GM18520 (cell line): Measurements from ENCODE around the gene TLL1.

ENCODE experiments used
- ATAC-seq: cut with Tn5 transposase; IDR thresholded peaks from one replicate; pipeline ENCODE4 v1.9.1; 2021; ENCODE audit not compliant: unreplicated experiment

The TLL1 gene

GRCh38 chr4:165872461-165873297 lies at the start of gene TLL1:
Gene TLL1, plus strand, starts transcription at chr4:165873237. Its CDS starts 668 bp downstream, at chr4:165873905.
- no peak for ATAC-seq

DNA sequence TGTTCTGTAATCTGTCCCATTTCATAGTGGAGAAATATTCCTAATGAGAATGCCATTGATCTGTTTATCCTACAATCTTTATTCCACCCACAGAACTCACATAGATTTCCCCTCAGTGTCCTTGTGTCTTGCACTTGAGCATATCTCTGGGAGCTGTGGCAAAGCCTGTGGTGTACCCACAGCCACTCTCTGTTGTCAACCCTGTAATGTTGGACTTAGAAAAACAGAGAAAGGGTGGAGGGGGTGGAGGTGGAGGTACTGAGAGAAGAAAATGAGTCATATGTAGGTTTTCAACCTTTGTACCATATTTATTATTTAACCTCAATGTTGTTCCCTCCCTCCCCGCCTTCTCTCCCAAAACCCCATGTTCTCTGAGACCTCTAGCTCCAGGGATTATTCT lies 46.9 kb upstream of the TLL1 start:
- ATAC-seq, result no peak

- no peak for ATAC-seq
Measured at GRCh38 chr4:165827018-165827417, 46.0 kb upstream of the TLL1 start.

DNA sequence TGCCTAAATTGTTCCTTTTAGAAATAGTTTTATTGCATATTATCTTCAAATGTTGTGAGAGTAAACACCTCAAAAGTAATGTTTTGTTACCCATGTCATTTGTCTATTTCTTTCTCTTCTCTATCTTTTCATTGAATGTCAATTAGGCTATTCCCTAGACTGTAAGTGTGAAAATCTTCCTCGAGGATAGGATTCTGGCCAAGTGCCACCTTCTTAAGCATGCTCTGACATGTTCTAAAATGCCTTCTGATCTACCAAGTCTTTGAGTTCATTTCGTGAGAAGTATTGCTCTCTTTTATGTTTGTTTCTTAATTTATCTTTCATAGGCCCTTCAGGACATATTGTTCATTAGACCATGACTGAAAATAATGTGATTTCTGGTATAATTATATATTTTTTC lies 44.1 kb upstream of the TLL1 start:
- ATAC-seq, result no peak

DNA sequence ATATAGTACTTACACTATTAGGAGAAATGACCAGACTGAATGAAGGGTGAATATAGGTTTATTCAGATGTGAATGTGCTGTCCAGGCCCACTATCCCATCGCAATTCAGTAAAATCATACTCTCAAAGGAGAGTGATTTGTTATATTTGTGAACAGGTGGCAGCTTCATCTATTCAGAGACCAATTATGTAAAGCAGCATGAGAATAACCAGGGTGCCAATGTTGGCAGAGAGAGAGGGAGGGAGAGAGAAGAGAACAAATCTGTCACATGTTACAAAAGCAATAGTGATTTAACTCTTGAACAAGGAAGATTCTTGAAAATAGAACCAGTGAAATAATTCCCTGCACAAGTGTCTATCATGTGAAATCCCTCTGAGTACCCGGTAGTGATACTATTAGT lies 38.9 kb upstream of the TLL1 start:
- ATAC-seq, result no peak

DNA sequence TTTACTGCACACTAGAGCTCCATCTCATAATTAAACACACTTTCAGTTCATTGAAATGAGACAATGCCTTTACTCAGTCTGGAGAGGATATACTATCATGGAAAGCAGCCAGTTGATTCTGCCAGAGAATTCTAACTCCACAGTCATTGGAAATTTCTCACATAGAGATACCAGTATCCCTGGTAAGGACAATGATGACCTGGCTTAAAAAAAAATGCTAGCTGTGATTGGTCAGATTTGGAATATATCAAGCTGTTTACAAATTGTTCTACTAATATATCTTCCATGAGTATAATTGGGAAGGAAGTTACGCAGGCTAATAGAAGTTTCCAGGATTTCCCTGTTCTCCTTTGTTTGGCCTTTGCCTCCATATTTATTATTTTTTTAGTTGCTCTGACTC lies 34.5 kb upstream of the TLL1 start:
- no peak for ATAC-seq

DNA sequence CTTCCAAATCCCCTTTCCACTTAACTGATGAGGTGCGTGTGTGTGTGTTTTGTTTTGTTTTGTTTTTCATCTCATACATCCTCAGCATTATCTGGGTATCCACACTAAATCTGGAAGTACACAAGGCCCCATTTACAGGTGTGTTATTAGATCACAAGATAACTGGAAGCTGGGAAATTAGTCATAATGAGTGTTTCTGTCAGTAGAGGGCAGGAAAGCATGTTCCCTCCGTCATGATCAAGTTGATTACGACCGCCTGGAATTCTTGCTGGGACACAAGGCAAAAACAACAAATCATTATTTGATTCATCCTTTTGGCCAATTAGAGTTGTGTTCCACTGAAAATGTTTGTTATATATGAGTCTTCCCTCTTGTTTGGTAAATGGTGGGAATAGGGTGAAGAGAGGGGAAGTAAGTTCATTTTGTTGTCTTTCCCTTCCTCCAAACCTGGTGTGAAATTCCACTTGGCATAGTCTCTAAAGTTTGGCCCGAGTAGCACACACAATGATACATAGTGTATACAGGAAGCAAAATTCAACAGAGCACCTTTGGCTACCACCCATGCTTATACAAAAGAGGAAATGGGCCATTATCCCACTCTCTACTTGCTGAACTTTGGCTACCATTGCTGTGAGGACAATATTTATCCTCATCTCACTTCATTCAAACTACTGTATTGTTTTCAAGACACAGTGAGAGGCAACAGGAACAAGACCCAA lies 33.3 kb upstream of the TLL1 start:
- ATAC-seq, result no peak

- ATAC-seq, result no peak
Measured at GRCh38 chr4:165842684-165843083, 30.4 kb upstream of the TLL1 start.

DNA sequence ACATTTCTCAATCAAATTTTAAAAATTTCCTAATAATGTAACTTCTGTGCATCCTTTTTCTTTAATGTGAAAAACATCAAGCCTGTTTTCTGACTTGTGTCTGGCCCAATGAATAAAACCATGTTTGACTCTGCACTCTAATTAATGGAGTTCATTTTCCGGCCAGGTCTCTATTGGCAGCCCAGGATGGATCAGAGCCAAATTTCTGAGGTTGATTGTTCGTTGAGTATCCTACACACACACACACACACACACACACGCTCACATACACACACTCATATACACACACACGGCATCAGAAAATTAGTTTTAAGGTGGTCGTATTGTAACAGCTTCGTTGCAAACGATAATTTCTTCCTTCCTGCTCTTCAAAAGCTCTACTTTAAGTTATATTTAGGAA lies 28.9 kb upstream of the TLL1 start:
- ATAC-seq, result no peak

GRCh38 chr4:165851256-165851655 lies 21.8 kb upstream of the TLL1 start:
- ATAC-seq, result no peak

DNA sequence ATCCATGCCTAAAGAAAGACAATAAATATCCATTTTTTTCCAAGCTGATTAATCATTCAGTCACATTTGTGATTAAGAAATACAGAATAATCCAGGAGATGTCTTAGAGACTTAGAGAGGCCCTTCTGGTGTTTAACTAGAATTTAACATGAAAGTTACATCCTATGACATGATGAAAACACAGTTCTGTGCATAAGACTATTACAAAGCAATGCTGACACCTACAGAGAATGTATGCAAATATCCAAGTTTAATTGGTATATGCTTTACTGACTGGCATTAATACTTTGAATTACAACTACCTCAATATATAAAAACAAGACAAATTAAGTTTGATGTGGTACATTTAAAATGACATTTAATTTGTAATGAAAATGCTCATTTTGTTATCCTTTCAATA lies 17.8 kb upstream of the TLL1 start:
- ATAC-seq, result no peak

DNA sequence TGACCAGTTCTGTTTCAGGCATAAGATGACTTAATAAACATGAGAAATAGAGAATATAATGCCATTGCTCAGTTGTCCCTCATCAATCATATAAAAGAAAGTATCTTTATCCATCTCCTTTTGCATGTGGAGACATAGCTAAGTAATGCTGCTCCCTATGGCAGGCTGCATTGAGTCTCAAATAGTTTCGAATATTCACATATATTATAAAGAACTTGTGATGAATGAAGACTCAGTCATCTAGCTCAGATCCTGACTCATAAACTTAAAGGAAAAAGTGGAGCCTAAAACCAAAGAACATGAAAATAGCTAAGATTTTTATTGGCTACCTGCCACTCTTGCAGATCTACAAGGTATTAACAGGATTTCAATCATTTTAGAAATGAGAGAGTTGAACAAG lies 11.7 kb upstream of the TLL1 start:
- no peak for ATAC-seq

DNA sequence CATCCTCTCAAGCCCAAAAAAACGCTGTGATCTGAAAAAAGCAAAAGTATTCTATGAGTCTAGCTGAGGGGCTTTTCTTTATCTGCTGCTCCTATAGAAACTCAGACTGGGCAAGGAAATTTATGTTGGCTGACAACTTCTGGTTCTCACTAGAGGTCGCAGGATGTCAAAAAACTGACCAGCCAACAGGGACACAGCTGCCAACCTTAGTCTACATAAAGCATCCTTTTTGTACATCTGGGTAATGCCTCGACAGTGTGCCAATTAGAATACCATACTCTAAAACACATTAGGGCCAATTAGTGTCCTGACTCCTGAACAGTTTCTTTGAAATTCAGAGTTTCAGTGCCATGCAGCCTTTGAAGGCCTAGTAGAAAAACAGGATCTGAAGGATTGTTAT lies 8.8 kb upstream of the TLL1 start:
- ATAC-seq, result no peak

DNA sequence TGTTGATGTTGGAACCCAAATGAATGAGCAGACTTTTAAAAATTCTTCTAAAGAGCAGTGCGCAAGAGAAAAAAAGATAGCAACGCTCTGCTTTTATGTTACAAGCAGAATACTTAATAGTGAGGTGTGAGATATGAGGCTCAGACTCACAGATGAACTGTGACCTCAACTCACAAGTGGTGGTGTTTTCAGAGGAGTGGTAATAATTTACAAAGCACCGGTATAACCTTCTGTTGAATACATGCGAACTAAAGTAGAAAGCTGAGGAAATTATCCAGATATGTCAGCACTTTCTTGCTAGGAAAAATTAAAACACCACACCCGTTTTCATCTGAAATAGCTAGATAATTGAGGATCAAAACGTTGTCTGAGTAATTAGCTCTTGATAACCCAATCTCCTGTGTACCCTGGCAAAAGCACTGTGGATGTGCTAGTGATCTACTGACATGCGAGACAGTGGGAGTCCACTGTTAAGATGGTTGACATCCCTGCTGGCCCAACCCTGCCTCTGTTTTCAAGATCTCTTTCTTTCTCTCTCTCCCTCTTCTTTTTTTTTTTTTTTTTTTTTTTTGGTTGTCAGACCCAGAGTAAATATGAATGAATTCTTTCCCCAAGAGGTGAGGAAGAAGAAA lies 6.9 kb upstream of the TLL1 start:
- ATAC-seq, result no peak

GRCh38 chr4:165867961-165868360 lies 5.1 kb upstream of the TLL1 start:
- ATAC-seq, result no peak

- no peak for ATAC-seq
Measured at GRCh38 chr4:165873298-165874071, 448 bp downstream of the TLL1 start.

DNA sequence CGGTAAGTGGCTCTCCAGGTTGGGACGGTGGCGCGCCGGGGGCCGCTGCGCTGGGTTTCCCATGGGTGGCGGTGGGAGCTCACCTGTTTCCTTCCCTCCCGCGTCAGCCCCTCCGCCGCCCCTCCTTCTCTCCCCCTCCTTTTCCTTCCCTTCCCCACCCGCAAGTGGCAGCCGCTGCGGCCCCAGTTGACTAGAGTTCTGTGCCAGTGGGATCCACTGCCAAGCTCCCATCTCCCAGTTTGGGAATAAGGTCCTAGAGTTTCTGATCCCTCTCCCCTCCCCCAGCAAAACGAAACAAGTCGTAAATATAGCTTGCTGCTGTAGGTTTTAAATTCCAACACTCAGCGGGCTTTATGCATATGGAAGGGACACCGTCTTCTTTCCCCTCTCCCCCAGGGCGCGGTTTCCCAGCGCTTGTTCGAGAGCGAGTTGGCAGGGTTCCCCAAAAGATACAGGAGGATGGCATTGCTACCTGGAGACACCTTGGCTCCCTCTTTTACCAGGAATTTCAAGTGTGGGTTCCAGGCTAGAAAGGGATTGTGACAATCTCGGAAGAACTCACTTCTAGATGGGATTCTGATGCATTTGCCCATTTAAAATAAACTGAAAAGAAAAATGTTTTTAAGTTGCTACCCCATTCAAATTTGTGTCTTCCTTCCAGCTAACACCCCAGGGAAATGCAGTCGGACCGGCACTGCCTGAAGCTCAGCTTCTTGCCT lies 1.2 kb downstream of the TLL1 start:
- ATAC-seq, result no peak

GRCh38 chr4:165874791-165875371 lies 1.8 kb downstream of the TLL1 start:
- ATAC-seq, result no peak

DNA sequence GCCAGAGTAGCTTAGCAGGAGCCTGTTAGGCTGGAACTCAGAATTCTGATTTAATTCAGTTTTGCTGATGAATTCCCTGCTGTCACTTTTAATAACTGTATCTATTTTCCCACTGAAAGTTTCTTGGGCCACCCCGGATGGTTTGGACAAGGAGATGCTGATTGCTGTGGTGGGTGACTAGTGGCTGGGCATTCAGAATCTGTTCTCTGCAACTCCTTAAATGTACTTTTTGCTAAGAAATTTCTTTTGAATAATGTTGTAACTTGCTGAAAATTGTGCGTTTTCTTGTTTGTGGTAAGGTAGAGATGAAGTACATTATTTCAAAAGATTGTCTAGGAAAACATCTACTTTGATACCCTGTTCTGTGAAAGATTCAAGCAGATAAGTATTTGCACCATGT lies 2.4 kb downstream of the TLL1 start:
- ATAC-seq, result no peak

GRCh38 chr4:165877286-165877685 lies 4.2 kb downstream of the TLL1 start:
- no peak for ATAC-seq
